Choroid plexus epithelial cell (primary cell): Measurements from ENCODE around the gene SNX25.

Experiments
- DNase-seq: peaks from one replicate; pipeline ENCODE4 v3.0.0-alpha.2; 2010; ENCODE audit warnings: low read depth
- H3K4me3 ChIP-seq: 2 replicates; pipeline ENCODE4 v1.5.1; 2011; ENCODE audit warnings: low read depth, mild to moderate bottlenecking, control low read depth, low read length, moderate library complexity
- CTCF ChIP-seq: conservative IDR thresholded peaks from 2 replicates; pipeline ENCODE4 v1.5.1; 2011; ENCODE audit warnings: low read depth, mild to moderate bottlenecking, control low read depth, inconsistent platforms, low read length, moderate library complexity

SNX25 gene

GRCh38 chr4:185209031-185209851 is at the start of gene SNX25:
TSS of gene SNX25 (plus strand) at chr4:185209598. CDS start at chr4:185209827, 229 bp downstream.
- DNase-seq, result peak; percentile 82
- TF ChIP-seq CTCF, result no peak
- peak within 1 kb of the TSS; percentile 89 for H3K4me3 ChIP-seq

GRCh38 chr4:185165605-185166063 is 43.8 kb upstream of the SNX25 start:
- no peak overlapping the region for H3K4me3 ChIP-seq
- TF ChIP-seq CTCF, result no peak
- peak; percentile 82 for DNase-seq

- DNase-seq, result peak; percentile 40
- no peak overlapping the region for H3K4me3 ChIP-seq
- no peak for TF ChIP-seq CTCF
Observed at GRCh38 chr4:185167234-185167633, 42.2 kb upstream of the SNX25 start.

GRCh38 chr4:185171373-185172071 is 37.9 kb upstream of the SNX25 start:
- H3K4me3 ChIP-seq, result no peak overlapping the region
- no peak for DNase-seq
- TF ChIP-seq CTCF, result no peak

- no peak overlapping the region for H3K4me3 ChIP-seq
- TF ChIP-seq CTCF, result no peak
- no peak for DNase-seq
Observed at GRCh38 chr4:185179488-185179887, 29.9 kb upstream of the SNX25 start.

GRCh38 chr4:185182239-185182638 is 27.2 kb upstream of the SNX25 start:
- no peak for TF ChIP-seq CTCF
- no peak for DNase-seq
- no peak overlapping the region for H3K4me3 ChIP-seq
